Mesothelial cell of epicardium (in vitro differentiated cells): ENCODE data around the gene GUCY1B1. TPM values are rescaled to one million over a fixed set of nuclear protein-coding genes. Genes with fewer than 3 reads are reported as not detected.

ENCODE experiments used
- DNase-seq, 2 experiments: peaks; one replicate each; pipeline ENCODE4 v3.0.0; 2021; ENCODE audit warnings: low spot score in 2 of 2; ENCODE audit not compliant: unreplicated experiment in 2 of 2
- H3K27ac Mint-ChIP-seq: 2 replicates; pipeline ENCODE4 v1.8.0; 2021; ENCODE audit warnings: mixed read lengths
- H3K27me3 Mint-ChIP-seq: 2 replicates; pipeline ENCODE4 v1.8.0; 2021; ENCODE audit warnings: low read depth, mixed read lengths
- H3K36me3 Mint-ChIP-seq: 2 replicates; pipeline ENCODE4 v1.8.0; 2021; ENCODE audit warnings: mixed read lengths
- H3K4me1 Mint-ChIP-seq: 2 replicates; pipeline ENCODE4 v1.8.0; 2021; ENCODE audit warnings: mixed read lengths
- H3K4me3 Mint-ChIP-seq: 2 replicates; pipeline ENCODE4 v1.8.0; 2021; ENCODE audit warnings: mild to moderate bottlenecking, moderate library complexity, mixed read lengths
- H3K9me3 Mint-ChIP-seq: 2 replicates; pipeline ENCODE4 v1.8.0; 2021; ENCODE audit warnings: mixed read lengths
- total RNA-seq: library from RNA; stranded (reverse); gene quantifications from 3 replicates; pipeline ENCODE4 v1.2.1, GENCODE V29; 2021
- TF ChIP-seq, protein P1 (sequence below): fragments of 200-600 bp; sonication (generic); IDR thresholded peaks from one replicate; pipeline ENCODE4 v1.5.0; 2021; ENCODE audit warnings: antibody characterized with exemption; ENCODE audit not compliant: unreplicated experiment

Gene GUCY1B1
- total RNA-seq, 1 donor from 2014 or later: 17.1 TPM

DNA sequence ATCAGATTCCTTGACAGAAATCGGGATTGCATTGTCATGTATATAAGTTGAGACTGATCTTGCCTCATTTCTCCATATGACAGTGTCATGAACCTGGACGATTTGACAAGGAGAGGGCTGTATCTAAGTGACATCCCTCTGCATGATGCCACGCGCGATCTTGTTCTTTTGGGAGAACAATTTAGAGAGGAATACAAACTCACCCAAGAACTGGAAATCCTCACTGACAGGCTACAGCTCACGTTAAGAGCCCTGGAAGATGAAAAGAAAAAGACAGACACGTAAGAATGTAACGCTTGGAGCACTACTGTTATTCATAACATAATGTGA lies 40.9 kb downstream of the GUCY1B1 start:
- Mint-ChIP-seq H3K9me3 (no peaks in the 10 kb centered on the region), H3K4me1 (peaks cover 18% of the 10 kb centered on the region), H3K4me3 (no peak overlapping the region), H3K27ac (no peak overlapping the region), H3K36me3 (peaks cover 25% of the 10 kb centered on the region), H3K27me3 (no peaks in the 10 kb centered on the region)
- TF ChIP-seq, protein P1, sequence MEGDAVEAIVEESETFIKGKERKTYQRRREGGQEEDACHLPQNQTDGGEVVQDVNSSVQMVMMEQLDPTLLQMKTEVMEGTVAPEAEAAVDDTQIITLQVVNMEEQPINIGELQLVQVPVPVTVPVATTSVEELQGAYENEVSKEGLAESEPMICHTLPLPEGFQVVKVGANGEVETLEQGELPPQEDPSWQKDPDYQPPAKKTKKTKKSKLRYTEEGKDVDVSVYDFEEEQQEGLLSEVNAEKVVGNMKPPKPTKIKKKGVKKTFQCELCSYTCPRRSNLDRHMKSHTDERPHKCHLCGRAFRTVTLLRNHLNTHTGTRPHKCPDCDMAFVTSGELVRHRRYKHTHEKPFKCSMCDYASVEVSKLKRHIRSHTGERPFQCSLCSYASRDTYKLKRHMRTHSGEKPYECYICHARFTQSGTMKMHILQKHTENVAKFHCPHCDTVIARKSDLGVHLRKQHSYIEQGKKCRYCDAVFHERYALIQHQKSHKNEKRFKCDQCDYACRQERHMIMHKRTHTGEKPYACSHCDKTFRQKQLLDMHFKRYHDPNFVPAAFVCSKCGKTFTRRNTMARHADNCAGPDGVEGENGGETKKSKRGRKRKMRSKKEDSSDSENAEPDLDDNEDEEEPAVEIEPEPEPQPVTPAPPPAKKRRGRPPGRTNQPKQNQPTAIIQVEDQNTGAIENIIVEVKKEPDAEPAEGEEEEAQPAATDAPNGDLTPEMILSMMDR: no peak
- no peak for DNase-seq

DNA sequence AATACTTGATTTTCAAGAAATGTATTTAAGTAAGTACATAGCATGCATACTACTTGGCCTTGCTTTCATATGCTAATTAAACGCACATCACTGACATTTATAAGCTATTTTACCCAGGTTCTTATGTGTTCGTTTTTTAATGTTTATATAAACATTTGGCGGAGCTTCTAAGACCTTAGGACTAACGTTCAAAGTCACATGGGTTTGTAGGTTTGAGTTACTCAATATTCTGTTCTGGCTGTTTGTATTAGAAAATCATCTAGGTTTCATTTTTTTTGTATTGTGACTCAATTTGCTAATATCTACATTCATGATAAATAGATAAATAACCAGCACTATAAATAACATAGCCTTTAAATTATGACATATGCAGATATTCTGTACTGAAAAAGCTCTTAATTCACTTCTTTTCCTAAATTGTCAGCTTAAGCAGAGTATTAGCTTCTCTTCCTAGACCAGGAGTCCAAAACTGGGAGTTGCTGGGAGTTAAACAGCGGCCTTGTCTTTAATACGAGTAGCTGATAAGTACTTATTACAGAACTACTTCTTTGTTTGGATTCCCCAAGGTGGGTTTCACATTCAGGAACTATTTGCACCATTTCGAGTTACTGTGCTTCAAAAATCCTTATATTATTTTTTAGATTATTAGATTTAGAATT lies 42.0 kb downstream of the GUCY1B1 start:
- no peak for DNase-seq
- H3K4me3 Mint-ChIP-seq: no peak overlapping the region
- peaks cover 31% of the 10 kb centered on the region for H3K36me3 Mint-ChIP-seq
- TF ChIP-seq, protein P1: no peak
- no peaks in the 10 kb centered on the region for H3K9me3 Mint-ChIP-seq
- H3K27ac Mint-ChIP-seq: no peak overlapping the region
- H3K4me1 Mint-ChIP-seq: peaks cover 19% of the 10 kb centered on the region
- no peaks in the 10 kb centered on the region for H3K27me3 Mint-ChIP-seq

DNA sequence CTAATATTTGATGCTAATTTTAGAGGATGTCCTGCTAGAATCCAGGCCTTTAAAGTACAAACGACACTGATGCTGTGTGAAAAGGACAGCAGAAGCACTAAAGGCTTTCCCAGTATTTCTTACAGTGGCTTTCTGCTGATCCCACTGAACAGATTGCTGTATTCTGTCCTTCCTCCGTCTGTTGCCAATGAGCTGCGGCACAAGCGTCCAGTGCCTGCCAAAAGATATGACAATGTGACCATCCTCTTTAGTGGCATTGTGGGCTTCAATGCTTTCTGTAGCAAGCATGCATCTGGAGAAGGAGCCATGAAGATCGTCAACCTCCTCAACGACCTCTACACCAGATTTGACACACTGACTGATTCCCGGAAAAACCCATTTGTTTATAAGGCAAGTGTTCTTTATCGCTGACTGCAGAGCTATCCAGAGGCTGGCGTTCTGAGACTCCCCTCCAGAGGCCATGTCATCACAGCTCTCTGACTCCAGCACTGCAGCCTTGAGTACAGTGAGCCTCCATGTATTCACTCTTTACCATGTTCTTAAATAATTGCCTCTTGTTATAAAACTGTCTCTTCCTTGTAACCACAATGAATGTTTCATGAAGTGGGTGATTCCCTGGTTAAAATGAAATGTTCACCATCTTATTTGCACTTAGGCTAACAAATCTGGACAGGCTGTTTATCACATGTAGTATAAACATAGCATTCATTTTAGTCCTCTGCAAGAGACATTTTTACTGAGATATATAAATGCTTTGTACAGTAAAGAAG lies 43.6 kb downstream of the GUCY1B1 start:
- Mint-ChIP-seq H3K27me3 (no peaks in the 10 kb centered on the region), H3K4me3 (no peak overlapping the region), H3K9me3 (no peaks in the 10 kb centered on the region), H3K27ac (peak overlapping the region; percentile 7), H3K4me1 (peaks cover 19% of the 10 kb centered on the region), H3K36me3 (peaks cover 29% of the 10 kb centered on the region)
- TF ChIP-seq, protein P1: no peak
- no peak for DNase-seq

DNA sequence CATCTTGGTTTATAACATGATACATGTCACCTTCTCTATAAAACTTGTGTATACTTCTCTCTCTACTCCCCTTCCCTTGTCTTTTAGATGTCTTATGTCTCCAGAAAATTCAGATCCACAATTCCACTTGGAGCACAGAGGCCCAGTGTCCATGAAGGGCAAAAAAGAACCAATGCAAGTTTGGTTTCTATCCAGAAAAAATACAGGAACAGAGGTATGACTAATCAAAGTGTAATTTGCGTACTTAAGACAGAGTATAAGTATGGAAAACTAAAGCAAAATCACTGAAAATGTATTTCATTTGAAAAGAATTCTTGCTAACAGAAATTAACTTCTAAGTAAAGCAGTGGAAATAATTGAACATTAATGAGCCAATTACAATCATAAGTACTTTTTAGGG lies 46.2 kb downstream of the GUCY1B1 start:
- H3K4me3 Mint-ChIP-seq: no peak overlapping the region
- no peaks in the 10 kb centered on the region for H3K27me3 Mint-ChIP-seq
- no peaks in the 10 kb centered on the region for H3K9me3 Mint-ChIP-seq
- no peak overlapping the region for H3K27ac Mint-ChIP-seq
- H3K36me3 Mint-ChIP-seq: peaks cover 23% of the 10 kb centered on the region
- no peak for DNase-seq
- TF ChIP-seq, protein P1: no peak
- peaks cover 17% of the 10 kb centered on the region for H3K4me1 Mint-ChIP-seq

DNA sequence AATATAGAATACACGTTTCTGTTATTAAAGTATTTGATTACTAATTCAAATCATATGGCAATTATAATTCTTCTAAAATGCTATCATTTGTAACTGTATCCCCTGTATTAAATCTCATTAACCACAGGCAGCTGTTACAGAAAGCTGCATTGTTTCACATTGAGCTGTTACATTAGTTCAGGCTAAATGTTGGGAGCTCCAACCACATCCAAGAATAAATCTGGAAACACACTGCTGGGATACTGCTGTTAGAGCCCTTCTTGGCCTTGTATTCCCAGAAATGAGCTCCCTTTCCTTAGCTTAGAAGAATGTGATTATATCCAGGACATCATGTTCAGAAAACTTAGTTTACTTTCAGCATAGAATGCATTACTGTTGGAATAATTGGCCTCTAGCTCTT lies 48.2 kb downstream of the GUCY1B1 start:
- DNase-seq: no peak
- TF ChIP-seq, protein P1: no peak
- Mint-ChIP-seq H3K36me3 (peaks cover 22% of the 10 kb centered on the region), H3K4me3 (no peak overlapping the region), H3K9me3 (no peaks in the 10 kb centered on the region), H3K4me1 (peaks cover 16% of the 10 kb centered on the region), H3K27me3 (no peaks in the 10 kb centered on the region), H3K27ac (no peak overlapping the region)
